Activated B cell treated with CpG ODN at 0.5 μM for 24 hours (primary cell): ENCODE results near the gene ABCD1. TPM values are rescaled to one million over a fixed set of nuclear protein-coding genes. Genes with fewer than 3 reads are reported as not detected.

Experiments
- ATAC-seq: fragments of 200-7000 bp; cut with Tn5 transposase; one replicate; pipeline ENCODE4 v1.10.0; 2021; ENCODE audit warnings: low read depth, mild to moderate bottlenecking, moderate library complexity
- CTCF ChIA-PET: fragments of 350-600 bp; sonication (Branson Sonifier 250); formaldehyde crosslinking; loops from one replicate; lab custom pipeline; 2021; ENCODE audit warnings: antibody characterized with exemption; lab: Charles Lee
- POLR2A ChIA-PET: fragments of 350-600 bp; sonication (Branson Sonifier 250); formaldehyde crosslinking; loops from one replicate; lab custom pipeline; 2021; ENCODE audit warnings: antibody characterized with exemption; lab: Charles Lee
- DNase-seq: peaks from one replicate; pipeline ENCODE4 v3.0.0; 2022
- H3K27ac Mint-ChIP-seq: one replicate; pipeline ENCODE4 v1.8.0; 2020; ENCODE audit warnings: mixed read lengths
- H3K27me3 Mint-ChIP-seq: one replicate; pipeline ENCODE4 v1.8.0; 2021; ENCODE audit warnings: mixed read lengths
- H3K36me3 Mint-ChIP-seq: one replicate; pipeline ENCODE4 v1.8.0; 2021; ENCODE audit warnings: low read depth, mixed read lengths
- H3K4me1 Mint-ChIP-seq: one replicate; pipeline ENCODE4 v1.8.0; 2021; ENCODE audit warnings: mixed read lengths
- H3K4me3 Mint-ChIP-seq: one replicate; pipeline ENCODE4 v1.8.0; 2020; ENCODE audit warnings: mild to moderate bottlenecking, mixed read lengths
- H3K9me3 Mint-ChIP-seq: one replicate; pipeline ENCODE4 v1.8.0; 2020; ENCODE audit warnings: mixed read lengths
- CTCF ChIP-seq: fragments of 200-600 bp; IDR thresholded peaks from one replicate; pipeline ENCODE4 v1.8.0; 2022; ENCODE audit warnings: antibody characterized with exemption, mild to moderate bottlenecking
- intact Hi-C: fragments of 100-400 bp; cut with micrococcal nuclease; formaldehyde crosslinking; loops from one replicate; pipeline ENCODE4 v1.15.1; 2024
- total RNA-seq: library from RNA; stranded (reverse); gene quantifications from 2 replicates; pipeline ENCODE4 v1.2.3, GENCODE V29; 2022

ABCD1 gene
- total RNA-seq, 1 donor from 2014 or later: 2.8 TPM

GRCh38 chrX:153769865-153770600 lies 45.4 kb downstream of the ABCD1 start:
- no peak for DNase-seq
- ATAC-seq: no peak
- POLR2A ChIA-PET: no interaction called here
- Mint-ChIP-seq H3K9me3 (no peaks in the 10 kb centered on the region), H3K4me3 (no peak overlapping the region), H3K36me3 (no peaks in the 10 kb centered on the region), H3K27me3 (no peaks in the 10 kb centered on the region), H3K4me1 (peaks cover 8% of the 10 kb centered on the region), H3K27ac (no peak overlapping the region)
- CTCF ChIA-PET: no interaction called here
- intact Hi-C loops: loop anchor here (10.0 kb wide), 2 partner anchors 85 to 825 kb away; partner anchors contain the start of gene SLC6A8
- no peak for TF ChIP-seq CTCF

GRCh38 chrX:153770601-153771414 lies 46.2 kb downstream of the ABCD1 start:
- H3K4me1 Mint-ChIP-seq: peaks cover 8% of the 10 kb centered on the region
- no peak overlapping the region for H3K4me3 Mint-ChIP-seq
- no peak overlapping the region for H3K27ac Mint-ChIP-seq
- ChIA-PET CTCF (no interaction called here), POLR2A (no interaction called here)
- no peak for TF ChIP-seq CTCF
- DNase-seq (no peak), ATAC-seq (no peak)
- intact Hi-C loops: no loop called here
- no peaks in the 10 kb centered on the region for H3K36me3 Mint-ChIP-seq
- H3K9me3 Mint-ChIP-seq: no peaks in the 10 kb centered on the region
- H3K27me3 Mint-ChIP-seq: no peaks in the 10 kb centered on the region

GRCh38 chrX:153771415-153772315 lies 47.0 kb downstream of the ABCD1 start:
- intact Hi-C loops: no loop called here
- CTCF ChIA-PET: no interaction called here

GRCh38 chrX:153772316-153773217 lies 47.9 kb downstream of the ABCD1 start:
- DNase-seq (no peak), ATAC-seq (no peak)
- no peaks in the 10 kb centered on the region for H3K27me3 Mint-ChIP-seq
- intact Hi-C loops: no loop called here
- H3K4me3 Mint-ChIP-seq: no peak overlapping the region
- H3K9me3 Mint-ChIP-seq: no peaks in the 10 kb centered on the region
- POLR2A ChIA-PET: no interaction called here
- H3K4me1 Mint-ChIP-seq: peaks cover 1% of the 10 kb centered on the region
- no peak for TF ChIP-seq CTCF
- CTCF ChIA-PET: no interaction called here
- no peak overlapping the region for H3K27ac Mint-ChIP-seq
- no peaks in the 10 kb centered on the region for H3K36me3 Mint-ChIP-seq

More at GRCh38 chrX:153771415-153772315, 47.0 kb downstream of the ABCD1 start:
- Mint-ChIP-seq H3K36me3 (no peaks in the 10 kb centered on the region), H3K9me3 (no peaks in the 10 kb centered on the region), H3K4me3 (no peak overlapping the region), H3K27me3 (no peaks in the 10 kb centered on the region), H3K27ac (no peak overlapping the region), H3K4me1 (peaks cover 1% of the 10 kb centered on the region)
- ATAC-seq: no peak
- no peak for TF ChIP-seq CTCF
- POLR2A ChIA-PET: no interaction called here
- no peak for DNase-seq
